GM12801 (cell line): Measurements from ENCODE around the gene DEPDC4.

Experiments used
- TF ChIP-seq, protein P1 (sequence below): IDR thresholded peaks from one replicate; pipeline ENCODE4 v1.5.1; 2011; ENCODE audit warnings: control low read depth; ENCODE audit not compliant: insufficient read length; ENCODE audit errors: extremely low read depth

Gene DEPDC4

DNA sequence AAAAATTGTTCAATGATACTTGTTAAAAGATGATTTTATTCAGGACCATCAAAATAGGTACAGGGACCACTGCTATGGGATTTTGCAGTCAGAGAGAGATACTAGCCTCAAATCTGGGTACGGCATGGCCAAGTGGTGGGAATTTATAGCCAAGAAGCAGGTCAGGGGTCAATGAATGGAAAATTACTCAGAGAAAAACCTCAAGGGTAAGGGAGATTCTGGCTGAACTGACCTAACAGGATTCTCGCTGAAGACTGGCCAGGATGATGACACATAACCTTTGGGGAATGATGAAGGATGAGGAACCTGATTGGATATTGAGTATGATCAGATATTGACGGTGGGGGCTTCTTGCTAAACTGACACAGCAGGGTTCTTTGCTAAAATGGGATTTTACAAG lies 32.7 kb downstream of the DEPDC4 start:
- TF ChIP-seq, protein P1, sequence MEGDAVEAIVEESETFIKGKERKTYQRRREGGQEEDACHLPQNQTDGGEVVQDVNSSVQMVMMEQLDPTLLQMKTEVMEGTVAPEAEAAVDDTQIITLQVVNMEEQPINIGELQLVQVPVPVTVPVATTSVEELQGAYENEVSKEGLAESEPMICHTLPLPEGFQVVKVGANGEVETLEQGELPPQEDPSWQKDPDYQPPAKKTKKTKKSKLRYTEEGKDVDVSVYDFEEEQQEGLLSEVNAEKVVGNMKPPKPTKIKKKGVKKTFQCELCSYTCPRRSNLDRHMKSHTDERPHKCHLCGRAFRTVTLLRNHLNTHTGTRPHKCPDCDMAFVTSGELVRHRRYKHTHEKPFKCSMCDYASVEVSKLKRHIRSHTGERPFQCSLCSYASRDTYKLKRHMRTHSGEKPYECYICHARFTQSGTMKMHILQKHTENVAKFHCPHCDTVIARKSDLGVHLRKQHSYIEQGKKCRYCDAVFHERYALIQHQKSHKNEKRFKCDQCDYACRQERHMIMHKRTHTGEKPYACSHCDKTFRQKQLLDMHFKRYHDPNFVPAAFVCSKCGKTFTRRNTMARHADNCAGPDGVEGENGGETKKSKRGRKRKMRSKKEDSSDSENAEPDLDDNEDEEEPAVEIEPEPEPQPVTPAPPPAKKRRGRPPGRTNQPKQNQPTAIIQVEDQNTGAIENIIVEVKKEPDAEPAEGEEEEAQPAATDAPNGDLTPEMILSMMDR = no peak

GRCh38 chr12:100229876-100230275 lies 37.0 kb downstream of the DEPDC4 start:
- TF ChIP-seq, protein P1 = no peak

- TF ChIP-seq, protein P1 = no peak
Measured at GRCh38 chr12:100229036-100229635, 37.7 kb downstream of the DEPDC4 start.

DNA sequence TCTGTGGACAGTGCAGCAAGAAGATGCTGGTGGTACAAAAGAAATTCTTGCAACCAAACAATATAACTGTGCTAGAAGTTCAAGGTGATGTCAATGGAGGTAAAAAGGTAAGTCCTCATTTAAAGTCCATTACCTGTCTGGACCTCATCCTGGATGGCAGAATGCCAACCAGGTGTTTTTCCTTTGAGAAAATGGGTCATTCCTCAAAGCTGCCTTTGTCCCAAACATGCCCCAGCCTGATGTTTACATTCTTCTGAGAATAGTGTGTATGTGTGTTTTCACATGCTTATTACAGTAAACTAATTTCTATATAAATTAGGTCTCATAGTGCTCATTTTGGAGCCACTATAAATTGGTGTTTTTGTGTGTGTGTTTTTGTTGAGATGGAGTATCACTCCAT lies 41.4 kb downstream of the DEPDC4 start:
- TF ChIP-seq, protein P1 = no peak

DNA sequence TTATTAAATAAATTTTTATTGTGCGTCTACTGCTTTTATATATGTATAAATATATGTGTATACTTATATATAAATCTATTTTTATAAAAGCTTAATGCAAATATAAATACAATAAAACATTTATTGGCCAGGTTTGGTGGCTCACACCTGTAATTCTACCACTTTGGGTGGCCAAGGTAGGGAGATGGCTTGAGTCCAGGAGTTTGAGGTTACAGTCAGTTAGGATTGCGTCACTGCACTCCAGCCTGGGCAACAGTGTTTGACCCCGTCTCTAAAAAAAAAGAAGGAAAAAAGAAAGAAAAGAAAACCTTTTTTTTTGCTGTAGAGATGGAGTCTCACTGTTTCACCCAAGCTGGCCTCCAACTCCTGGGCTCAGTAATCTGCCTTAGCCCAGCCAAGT lies 45.4 kb downstream of the DEPDC4 start:
- TF ChIP-seq, protein P1 = no peak

DNA sequence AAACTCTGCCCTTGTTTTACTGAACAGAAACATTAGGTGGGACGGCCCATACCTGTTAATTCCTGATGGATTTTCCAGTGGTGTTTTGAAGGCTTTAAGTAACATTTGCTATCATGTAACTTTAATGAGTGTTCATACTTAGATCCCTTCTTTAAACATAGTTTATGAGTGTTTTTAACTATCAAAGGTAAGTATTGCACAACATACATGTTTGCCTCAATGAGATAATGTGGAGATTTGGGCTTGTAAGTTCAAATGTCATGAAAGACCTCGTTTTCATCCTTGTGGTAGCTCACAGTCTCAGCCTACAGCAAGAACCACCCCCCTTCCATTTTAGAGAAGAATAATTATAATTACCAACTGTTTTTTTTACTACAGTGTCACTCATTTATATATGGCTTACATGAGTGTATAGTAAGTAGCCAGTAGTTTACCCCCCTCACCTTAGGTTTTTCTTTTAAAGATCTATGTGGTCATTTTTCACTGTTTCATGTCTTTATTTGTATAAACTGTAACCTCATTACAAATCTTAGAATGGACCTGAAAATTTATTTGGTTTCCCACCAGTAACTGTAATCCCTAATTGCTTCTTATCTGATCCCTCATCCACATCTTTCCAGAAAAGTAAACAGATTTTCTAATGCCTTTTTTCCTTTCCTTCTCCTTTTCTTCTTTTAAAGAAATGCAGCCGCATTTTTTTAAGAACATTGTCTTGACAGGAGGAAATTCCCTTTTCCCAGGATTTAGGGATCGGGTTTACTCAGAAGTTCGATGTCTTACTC lies 47.4 kb downstream of the DEPDC4 start:
- TF ChIP-seq, protein P1 = no peak

- TF ChIP-seq, protein P1 = no peak
Measured at GRCh38 chr12:100216337-100216736, 50.5 kb downstream of the DEPDC4 start.
